SK-N-SH treated with all-trans-retinoic acid at 6 μM for 48 hours (cell line): ENCODE results near the gene SEMA3F.

Experiments used
- ARNTL ChIP-seq: fragments of 450-650 bp; formaldehyde crosslinking; IDR thresholded peaks from 2 replicates; pipeline ENCODE4 v1.5.0; 2020; ENCODE audit warnings: low read depth, mild to moderate bottlenecking, moderate library complexity, borderline replicate concordance
- CSDC2 ChIP-seq: fragments of 250-450 bp; sonication (Bioruptor Pico); IDR thresholded peaks from 2 replicates; pipeline ENCODE4 v1.5.0; 2020; ENCODE audit warnings: mild to moderate bottlenecking, moderate library complexity
- ISL1 ChIP-seq: fragments of 250-450 bp; sonication (Bioruptor Pico); IDR thresholded peaks from 2 replicates; pipeline ENCODE4 v2.1.2; 2022; ENCODE audit warnings: mild to moderate bottlenecking, moderate library complexity
- SNAI2 ChIP-seq: fragments of 250-450 bp; sonication (Bioruptor Pico); IDR thresholded peaks from 2 replicates; pipeline ENCODE4 v1.5.0; 2020; ENCODE audit warnings: mild to moderate bottlenecking, moderate library complexity
- TCF4 ChIP-seq: fragments of 250-450 bp; sonication (Bioruptor Pico); IDR thresholded peaks from 2 replicates; pipeline ENCODE4 v1.8.0; 2021; ENCODE audit warnings: mild to moderate bottlenecking, moderate library complexity, borderline replicate concordance
- ZFP3 ChIP-seq: fragments of 250-450 bp; sonication (Bioruptor Pico); IDR thresholded peaks from 2 replicates; pipeline ENCODE4 v1.5.0; 2020; ENCODE audit warnings: mild to moderate bottlenecking, moderate library complexity
- ZFP30 ChIP-seq: fragments of 450-650 bp; formaldehyde crosslinking; IDR thresholded peaks from 2 replicates; pipeline ENCODE4 v1.5.0; 2022; ENCODE audit warnings: mild to moderate bottlenecking, moderate library complexity
- ZNF70 ChIP-seq: fragments of 450-650 bp; formaldehyde crosslinking; IDR thresholded peaks from 2 replicates; pipeline ENCODE4 v1.5.0; 2020; ENCODE audit warnings: mild to moderate bottlenecking, moderate library complexity
- ZNF8 ChIP-seq: fragments of 450-650 bp; formaldehyde crosslinking; IDR thresholded peaks from 2 replicates; pipeline ENCODE4 v1.5.0; 2020; ENCODE audit warnings: mild to moderate bottlenecking, moderate library complexity
- TF ChIP-seq, protein P1 (sequence below): fragments of 250-450 bp; sonication (Bioruptor Pico); IDR thresholded peaks from 2 replicates; pipeline ENCODE4 v1.5.1; 2020; ENCODE audit warnings: low read depth, mild to moderate bottlenecking, moderate library complexity
- TF ChIP-seq, protein P2 (sequence below): fragments of 250-450 bp; sonication (Bioruptor Pico); IDR thresholded peaks from 2 replicates; pipeline ENCODE4 v1.5.1; 2021; ENCODE audit warnings: mild to moderate bottlenecking, moderate library complexity

DNA sequence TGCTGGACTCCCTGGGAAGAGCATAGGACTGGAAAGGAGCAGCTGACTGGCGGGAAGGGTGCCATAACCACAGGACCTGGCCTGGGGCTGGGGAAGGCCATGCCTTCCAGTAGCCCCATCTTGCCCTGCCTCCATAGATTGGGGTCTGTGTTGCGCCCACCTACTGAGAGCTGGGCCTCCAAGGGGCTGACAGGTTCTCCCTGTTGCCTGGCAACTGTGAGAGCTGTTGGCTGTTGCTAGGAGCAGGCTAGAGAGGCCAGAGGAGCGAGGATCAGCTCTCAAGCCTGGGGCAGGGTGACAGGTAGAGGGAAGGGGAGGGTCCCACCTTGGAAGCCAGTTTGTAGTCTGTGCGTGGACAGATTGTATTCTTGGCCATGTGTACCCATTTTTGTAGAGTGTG, 78.1 kb downstream of the SEMA3F start:
- TF ChIP-seq SNAI2 (CRISPR knock-in tag) (no peak), ZFP3 (CRISPR knock-in tag) (no peak), ZNF8 (CRISPR knock-in tag) (no peak), ARNTL (no peak), ZNF70 (CRISPR knock-in tag) (no peak), ISL1 (CRISPR knock-in tag) (no peak), ZFP30 (no peak), CSDC2 (CRISPR knock-in tag) (no peak), TCF4 (CRISPR knock-in tag) (no peak)
- TF ChIP-seq, protein P1, sequence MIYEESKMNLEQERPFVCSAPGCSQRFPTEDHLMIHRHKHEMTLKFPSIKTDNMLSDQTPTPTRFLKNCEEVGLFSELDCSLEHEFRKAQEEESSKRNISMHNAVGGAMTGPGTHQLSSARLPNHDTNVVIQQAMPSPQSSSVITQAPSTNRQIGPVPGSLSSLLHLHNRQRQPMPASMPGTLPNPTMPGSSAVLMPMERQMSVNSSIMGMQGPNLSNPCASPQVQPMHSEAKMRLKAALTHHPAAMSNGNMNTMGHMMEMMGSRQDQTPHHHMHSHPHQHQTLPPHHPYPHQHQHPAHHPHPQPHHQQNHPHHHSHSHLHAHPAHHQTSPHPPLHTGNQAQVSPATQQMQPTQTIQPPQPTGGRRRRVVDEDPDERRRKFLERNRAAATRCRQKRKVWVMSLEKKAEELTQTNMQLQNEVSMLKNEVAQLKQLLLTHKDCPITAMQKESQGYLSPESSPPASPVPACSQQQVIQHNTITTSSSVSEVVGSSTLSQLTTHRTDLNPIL, result no peak
- TF ChIP-seq, protein P2, sequence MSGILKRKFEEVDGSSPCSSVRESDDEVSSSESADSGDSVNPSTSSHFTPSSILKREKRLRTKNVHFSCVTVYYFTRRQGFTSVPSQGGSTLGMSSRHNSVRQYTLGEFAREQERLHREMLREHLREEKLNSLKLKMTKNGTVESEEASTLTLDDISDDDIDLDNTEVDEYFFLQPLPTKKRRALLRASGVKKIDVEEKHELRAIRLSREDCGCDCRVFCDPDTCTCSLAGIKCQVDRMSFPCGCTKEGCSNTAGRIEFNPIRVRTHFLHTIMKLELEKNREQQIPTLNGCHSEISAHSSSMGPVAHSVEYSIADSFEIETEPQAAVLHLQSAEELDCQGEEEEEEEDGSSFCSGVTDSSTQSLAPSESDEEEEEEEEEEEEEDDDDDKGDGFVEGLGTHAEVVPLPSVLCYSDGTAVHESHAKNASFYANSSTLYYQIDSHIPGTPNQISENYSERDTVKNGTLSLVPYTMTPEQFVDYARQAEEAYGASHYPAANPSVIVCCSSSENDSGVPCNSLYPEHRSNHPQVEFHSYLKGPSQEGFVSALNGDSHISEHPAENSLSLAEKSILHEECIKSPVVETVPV (CRISPR knock-in tag), result no peak
